HEK293 (cell line): Measurements from ENCODE around the gene ANO8.
A peak's percentile ranks its signal among the peaks of the same experiment; 100 is the strongest.

Source experiments
- GFI1B ChIP-seq: fragments of 450-650 bp; formaldehyde crosslinking; IDR thresholded peaks from 2 replicates; pipeline ENCODE4 v1.5.1; 2016; ENCODE audit warnings: missing biosample characterization, missing genetic modification characterization
- GLI4 ChIP-seq: fragments of 450-650 bp; formaldehyde crosslinking; IDR thresholded peaks from 2 replicates; pipeline ENCODE4 v1.5.1; 2016; ENCODE audit warnings: missing biosample characterization, missing genetic modification characterization
- HIC1 ChIP-seq: fragments of 450-650 bp; formaldehyde crosslinking; IDR thresholded peaks from 2 replicates; pipeline ENCODE4 v1.5.1; 2016; ENCODE audit warnings: missing biosample characterization, missing genetic modification characterization
- KLF1 ChIP-seq: fragments of 450-650 bp; formaldehyde crosslinking; IDR thresholded peaks from 2 replicates; pipeline ENCODE4 v1.5.1; 2016; ENCODE audit warnings: missing biosample characterization, missing genetic modification characterization
- OVOL3 ChIP-seq: fragments of 450-650 bp; formaldehyde crosslinking; IDR thresholded peaks from 2 replicates; pipeline ENCODE4 v1.5.1; 2016; ENCODE audit warnings: missing biosample characterization, missing genetic modification characterization
- PATZ1 ChIP-seq: fragments of 450-650 bp; formaldehyde crosslinking; IDR thresholded peaks from 2 replicates; pipeline ENCODE4 v1.5.1; 2016; ENCODE audit warnings: missing biosample characterization, missing genetic modification characterization
- PBX3 ChIP-seq: sonication (generic); formaldehyde crosslinking; IDR thresholded peaks from 2 replicates; pipeline ENCODE4 v1.8.1; 2022; ENCODE audit warnings: mild to moderate bottlenecking, moderate library complexity, missing genetic modification reagents
- PRDM4 ChIP-seq: fragments of 450-650 bp; formaldehyde crosslinking; IDR thresholded peaks from 2 replicates; pipeline ENCODE4 v1.5.1; 2017; ENCODE audit warnings: missing biosample characterization, missing genetic modification characterization
- REST ChIP-seq: fragments of 450-650 bp; formaldehyde crosslinking; IDR thresholded peaks from 2 replicates; pipeline ENCODE4 v1.5.1; 2016; ENCODE audit warnings: missing biosample characterization, missing genetic modification characterization
- SP2 ChIP-seq: fragments of 450-650 bp; formaldehyde crosslinking; IDR thresholded peaks from 2 replicates; pipeline ENCODE4 v1.5.1; 2016; ENCODE audit warnings: missing biosample characterization, missing genetic modification characterization
- ZBTB6 ChIP-seq: fragments of 450-650 bp; formaldehyde crosslinking; IDR thresholded peaks from 2 replicates; pipeline ENCODE4 v1.5.1; 2017; ENCODE audit warnings: missing biosample characterization, missing genetic modification characterization
- ZIC2 ChIP-seq: fragments of 450-650 bp; formaldehyde crosslinking; IDR thresholded peaks from 2 replicates; pipeline ENCODE4 v1.5.1; 2016; ENCODE audit warnings: missing biosample characterization, missing genetic modification characterization
- ZNF239 ChIP-seq: fragments of 450-650 bp; formaldehyde crosslinking; IDR thresholded peaks from 2 replicates; pipeline ENCODE4 v1.5.1; 2016; ENCODE audit warnings: missing biosample characterization, missing genetic modification characterization
- ZNF280D ChIP-seq: fragments of 450-650 bp; formaldehyde crosslinking; IDR thresholded peaks from 2 replicates; pipeline ENCODE4 v1.5.1; 2016; ENCODE audit warnings: missing biosample characterization, missing genetic modification characterization
- ZNF404 ChIP-seq: fragments of 450-650 bp; formaldehyde crosslinking; IDR thresholded peaks from 2 replicates; pipeline ENCODE4 v1.5.1; 2017; ENCODE audit warnings: missing biosample characterization, missing genetic modification characterization
- ZNF501 ChIP-seq: fragments of 450-650 bp; formaldehyde crosslinking; IDR thresholded peaks from 2 replicates; pipeline ENCODE4 v1.5.1; 2016; ENCODE audit warnings: missing biosample characterization, missing genetic modification characterization
- ZNF510 ChIP-seq: fragments of 450-650 bp; formaldehyde crosslinking; IDR thresholded peaks from 2 replicates; pipeline ENCODE4 v1.5.1; 2018; ENCODE audit warnings: mild to moderate bottlenecking, missing genetic modification characterization, missing biosample characterization; ENCODE audit not compliant: insufficient replicate concordance
- ZNF514 ChIP-seq: fragments of 450-650 bp; formaldehyde crosslinking; IDR thresholded peaks from 2 replicates; pipeline ENCODE4 v1.5.1; 2016; ENCODE audit warnings: missing biosample characterization, missing genetic modification characterization
- ZNF521 ChIP-seq: fragments of 450-650 bp; formaldehyde crosslinking; IDR thresholded peaks from 2 replicates; pipeline ENCODE4 v1.5.1; 2017; ENCODE audit warnings: missing biosample characterization, mild to moderate bottlenecking, missing genetic modification characterization
- ZNF561 ChIP-seq: fragments of 450-650 bp; IDR thresholded peaks from 2 replicates; pipeline ENCODE4 v1.5.1; 2018; ENCODE audit warnings: missing biosample characterization, missing genetic modification characterization, borderline replicate concordance
- ZNF624 ChIP-seq: fragments of 450-650 bp; formaldehyde crosslinking; IDR thresholded peaks from 2 replicates; pipeline ENCODE4 v1.5.1; 2017; ENCODE audit warnings: missing biosample characterization, missing genetic modification characterization
- ZNF843 ChIP-seq: fragments of 450-650 bp; formaldehyde crosslinking; IDR thresholded peaks from 2 replicates; pipeline ENCODE4 v1.5.1; 2016; ENCODE audit warnings: missing biosample characterization, missing genetic modification characterization
- ZXDB ChIP-seq: fragments of 450-650 bp; formaldehyde crosslinking; IDR thresholded peaks from 2 replicates; pipeline ENCODE4 v1.5.1; 2016; ENCODE audit warnings: missing biosample characterization, missing genetic modification characterization

The ANO8 gene

GRCh38 chr19:17336872-17337674, 2.4 kb upstream of the ANO8 start, which contains the start of gene GTPBP3 (continued):
- TF ChIP-seq HIC1 (peak; percentile 8; the same call in 1 of the 2 replicates), ZXDB (tag by site-specific recombination) (peak; percentile 99), GFI1B (tag by site-specific recombination) (peak; percentile 19; the same call in 1 of the 2 replicates), KLF1 (tag by site-specific recombination) (peak; percentile 68), ZNF501 (tag by site-specific recombination) (peak; percentile 99), PRDM4 (tag by site-specific recombination) (peak; percentile 60; the same call in 1 of the 2 replicates), SP2 (tag by site-specific recombination) (peak; percentile 100), REST (tag by site-specific recombination) (peak; percentile 73), ZNF521 (tag by site-specific recombination) (no peak), OVOL3 (peak; percentile 92), ZBTB6 (tag by site-specific recombination) (peak; percentile 84), ZNF510 (tag by site-specific recombination) (no peak), PBX3 (CRISPR knock-in tag) (peak; percentile 61; the same call in 1 of the 2 replicates), ZNF404 (tag by site-specific recombination) (no peak), ZNF561 (tag by site-specific recombination) (peak; percentile 95), ZNF843 (tag by site-specific recombination) (peak; percentile 48; the same call in 1 of the 2 replicates), PATZ1 (tag by site-specific recombination) (peak; percentile 80), ZNF624 (tag by site-specific recombination) (no peak), GLI4 (tag by site-specific recombination) (peak; percentile 89), ZNF514 (no peak), ZNF239 (tag by site-specific recombination) (peak; percentile 36; the same call in 1 of the 2 replicates), ZIC2 (peak; percentile 55), ZNF280D (tag by site-specific recombination) (peak; percentile 77; the same call in 1 of the 2 replicates)
